ENCODE data around the gene FRMD5.

Gene FRMD5

GRCh38 chr15:43930079-43930478 is 265.0 kb downstream of the FRMD5 start:
- no peaks in the 10 kb centered on the region for H3K36me3 ChIP-seq (ENCODE audit: low read length)
- H3K27me3 ChIP-seq (ENCODE audit: low read length), result no peaks in the 10 kb centered on the region
- no peak overlapping the region for H2AFZ ChIP-seq (ENCODE audit: low read depth, low read length, severe bottlenecking)
- H3K79me2 ChIP-seq (ENCODE audit: insufficient read depth, low read length), result no peaks in the 10 kb centered on the region
- no peaks in the 10 kb centered on the region for H3F3A ChIP-seq (ENCODE audit: insufficient read depth)
- no peak overlapping the region for H3K4me3 ChIP-seq (ENCODE audit: insufficient read depth, low read length, poor library complexity, severe bottlenecking)
- H3K9me3 ChIP-seq (ENCODE audit: insufficient read depth, low read length), result no peaks in the 10 kb centered on the region
- no peak overlapping the region for H3K9ac ChIP-seq (ENCODE audit: low read length)
- TF ChIP-seq EZH2phosphoT487 (conservative IDR thresholded peaks at IDR 0.05; ENCODE audit: low read length) (no peak), CTCF (IDR thresholded peaks at IDR 0.05; ENCODE audit: insufficient read depth, low read length, poor library complexity, severe bottlenecking) (no peak)
- no peak overlapping the region for H3K27ac ChIP-seq (ENCODE audit: low read depth, low read length)
- no peaks in the 10 kb centered on the region for H3K9me2 ChIP-seq (replicated peaks; ENCODE audit: insufficient read depth, low read length)
- H4K20me1 ChIP-seq (ENCODE audit: low read depth, low read length), result no peaks in the 10 kb centered on the region
- no peak overlapping the region for H3K4me2 ChIP-seq (ENCODE audit: low read depth, low read length, poor library complexity, severe bottlenecking)

- Histone ChIP-seq H3F3A (ENCODE audit: insufficient read depth) (no peaks in the 10 kb centered on the region), H3K4me3 (ENCODE audit: insufficient read depth, low read length, poor library complexity, severe bottlenecking) (no peak overlapping the region), H3K27me3 (ENCODE audit: low read length) (no peaks in the 10 kb centered on the region), H3K79me2 (ENCODE audit: insufficient read depth, low read length) (no peaks in the 10 kb centered on the region), H3K4me2 (ENCODE audit: low read depth, low read length, poor library complexity, severe bottlenecking) (no peak overlapping the region), H3K9me2 (replicated peaks; ENCODE audit: insufficient read depth, low read length) (no peaks in the 10 kb centered on the region), H3K9me3 (ENCODE audit: insufficient read depth, low read length) (no peaks in the 10 kb centered on the region), H3K9ac (ENCODE audit: low read length) (no peak overlapping the region), H2AFZ (ENCODE audit: low read depth, low read length, severe bottlenecking) (no peak overlapping the region), H3K27ac (ENCODE audit: low read depth, low read length) (no peak overlapping the region), H3K36me3 (ENCODE audit: low read length) (no peaks in the 10 kb centered on the region), H4K20me1 (ENCODE audit: low read depth, low read length) (no peaks in the 10 kb centered on the region)
- TF ChIP-seq EZH2phosphoT487 (conservative IDR thresholded peaks at IDR 0.05; ENCODE audit: low read length) (no peak), CTCF (IDR thresholded peaks at IDR 0.05; ENCODE audit: insufficient read depth, low read length, poor library complexity, severe bottlenecking) (no peak)
Measured at GRCh38 chr15:43928152-43928551, 266.9 kb downstream of the FRMD5 start.

- H3F3A ChIP-seq (ENCODE audit: insufficient read depth), result no peaks in the 10 kb centered on the region
- H3K4me2 ChIP-seq (ENCODE audit: low read depth, low read length, poor library complexity, severe bottlenecking), result no peak overlapping the region
- H4K20me1 ChIP-seq (ENCODE audit: low read depth, low read length), result no peaks in the 10 kb centered on the region
- H3K27me3 ChIP-seq (ENCODE audit: low read length), result no peaks in the 10 kb centered on the region
- H3K9me2 ChIP-seq (replicated peaks; ENCODE audit: insufficient read depth, low read length), result no peaks in the 10 kb centered on the region
- no peaks in the 10 kb centered on the region for H3K79me2 ChIP-seq (ENCODE audit: insufficient read depth, low read length)
- no peaks in the 10 kb centered on the region for H3K9me3 ChIP-seq (ENCODE audit: insufficient read depth, low read length)
- H3K27ac ChIP-seq (ENCODE audit: low read depth, low read length), result no peak overlapping the region
- TF ChIP-seq CTCF (IDR thresholded peaks at IDR 0.05; ENCODE audit: insufficient read depth, low read length, poor library complexity, severe bottlenecking) (no peak), EZH2phosphoT487 (conservative IDR thresholded peaks at IDR 0.05; ENCODE audit: low read length) (no peak)
- H3K4me3 ChIP-seq (ENCODE audit: insufficient read depth, low read length, poor library complexity, severe bottlenecking), result no peak overlapping the region
- H2AFZ ChIP-seq (ENCODE audit: low read depth, low read length, severe bottlenecking), result no peak overlapping the region
- no peaks in the 10 kb centered on the region for H3K36me3 ChIP-seq (ENCODE audit: low read length)
- no peak overlapping the region for H3K9ac ChIP-seq (ENCODE audit: low read length)
Measured at GRCh38 chr15:43927203-43927602, 267.9 kb downstream of the FRMD5 start.
